MCF 10A (cell line): Measurements from ENCODE around the gene ZNF536. TPM values are rescaled to one million over a fixed set of nuclear protein-coding genes. Genes with fewer than 3 reads are reported as not detected.

Source experiments
- BruUV-seq: library from RNA; stranded (reverse); fragments of 400-500 nt; replicated peaks from 2 replicates; lab custom pipeline; 2021; lab: Mats Ljungman, UMichigan
- CTCF ChIA-PET: fragments of 300-600 bp; sonication (Branson Sonifier 250); formaldehyde crosslinking; extraction: SDS; loops from one replicate; lab custom pipeline; 2021; ENCODE audit warnings: antibody characterized with exemption, inconsistent platforms; lab: Yijun Ruan, JAX
- POLR2A ChIA-PET: fragments of 300-600, 350-650 bp; sonication (Branson Sonifier 250); formaldehyde crosslinking; extraction: SDS; loops from one replicate; lab custom pipeline; 2020; ENCODE audit warnings: antibody characterized with exemption, inconsistent platforms; lab: Yijun Ruan, JAX
- DNase-seq: peaks from one replicate; pipeline ENCODE4 v3.0.0-alpha.2; 2018; ENCODE audit not compliant: unreplicated experiment
- H3K27ac Mint-ChIP-seq: one replicate; pipeline ENCODE4 v1.8.0; 2022; ENCODE audit warnings: mild to moderate bottlenecking, low read depth, mixed read lengths; ENCODE audit not compliant: unreplicated experiment
- H3K27me3 Mint-ChIP-seq: one replicate; pipeline ENCODE4 v1.8.0; 2022; ENCODE audit warnings: mixed read lengths; ENCODE audit not compliant: insufficient read depth, unreplicated experiment
- H3K36me3 Mint-ChIP-seq: one replicate; pipeline ENCODE4 v1.8.0; 2022; ENCODE audit warnings: mild to moderate bottlenecking, moderate library complexity, mixed read lengths; ENCODE audit not compliant: insufficient read depth, unreplicated experiment
- H3K4me1 Mint-ChIP-seq: one replicate; pipeline ENCODE4 v1.8.0; 2022; ENCODE audit warnings: mixed read lengths; ENCODE audit not compliant: insufficient read depth, unreplicated experiment
- H3K4me3 Mint-ChIP-seq: one replicate; pipeline ENCODE4 v1.8.0; 2022; ENCODE audit warnings: mild to moderate bottlenecking, moderate library complexity, mixed read lengths; ENCODE audit not compliant: unreplicated experiment
- H3K9me3 Mint-ChIP-seq: one replicate; pipeline ENCODE4 v1.8.0; 2022; ENCODE audit warnings: mixed read lengths; ENCODE audit not compliant: unreplicated experiment
- CTCF ChIP-seq: fragments of 200-600 bp; IDR thresholded peaks from one replicate; pipeline ENCODE4 v1.8.0; 2022; ENCODE audit warnings: antibody characterized with exemption, mild to moderate bottlenecking; ENCODE audit not compliant: unreplicated experiment
- intact Hi-C: fragments of 100-400 bp; cut with micrococcal nuclease; formaldehyde crosslinking; loops from 2 replicates; pipeline ENCODE4 v1.14.1; 2022
- total RNA-seq: library from RNA; stranded (reverse); gene quantifications from 2 replicates; pipeline ENCODE4 v1.2.3, GENCODE V29; 2022

ZNF536 gene
- total RNA-seq, 1 experiment from 2014 or later: not detected

GRCh38 chr19:30373593-30373992, 1.4 kb downstream of the ZNF536 start:
- BruUV-seq: no TSS peak
- H3K36me3 Mint-ChIP-seq: peaks cover 6% of the 10 kb centered on the region
- POLR2A ChIA-PET: no interaction called here
- DNase-seq: no peak
- H3K4me3 Mint-ChIP-seq: no peak overlapping the region
- H3K27me3 Mint-ChIP-seq: no peaks in the 10 kb centered on the region
- H3K27ac Mint-ChIP-seq: no peak overlapping the region
- TF ChIP-seq CTCF: no peak
- CTCF ChIA-PET: no interaction called here
- no peaks in the 10 kb centered on the region for H3K4me1 Mint-ChIP-seq
- H3K9me3 Mint-ChIP-seq: peaks cover 17% of the 10 kb centered on the region
- intact Hi-C loops: no loop called here

GRCh38 chr19:30374539-30374864, 2.3 kb downstream of the ZNF536 start:
- no TSS peak for BruUV-seq
- H3K36me3 Mint-ChIP-seq: peaks cover 6% of the 10 kb centered on the region
- no peaks in the 10 kb centered on the region for H3K27me3 Mint-ChIP-seq
- no peak for DNase-seq
- no peak overlapping the region for H3K27ac Mint-ChIP-seq
- H3K9me3 Mint-ChIP-seq: peaks cover 17% of the 10 kb centered on the region
- TF ChIP-seq CTCF: no peak
- no peaks in the 10 kb centered on the region for H3K4me1 Mint-ChIP-seq
- POLR2A ChIA-PET: no interaction called here
- CTCF ChIA-PET: no interaction called here
- no peak overlapping the region for H3K4me3 Mint-ChIP-seq
- intact Hi-C loops: no loop called here

- ChIA-PET POLR2A (no interaction called here), CTCF (no interaction called here)
- peaks cover 17% of the 10 kb centered on the region for H3K9me3 Mint-ChIP-seq
- no peaks in the 10 kb centered on the region for H3K4me1 Mint-ChIP-seq
- no peak overlapping the region for H3K4me3 Mint-ChIP-seq
- no peak for TF ChIP-seq CTCF
- H3K27ac Mint-ChIP-seq: no peak overlapping the region
- no peak for DNase-seq
- BruUV-seq: no TSS peak
- intact Hi-C loops: no loop called here
- peaks cover 6% of the 10 kb centered on the region for H3K36me3 Mint-ChIP-seq
- H3K27me3 Mint-ChIP-seq: no peaks in the 10 kb centered on the region
These were observed 2.8 kb downstream of the ZNF536 start for GRCh38 chr19:30374865-30375552.

- H3K9me3 Mint-ChIP-seq: peaks cover 17% of the 10 kb centered on the region
- TF ChIP-seq CTCF: no peak
- no TSS peak for BruUV-seq
- ChIA-PET POLR2A (no interaction called here), CTCF (no interaction called here)
- intact Hi-C loops: no loop called here
- H3K27me3 Mint-ChIP-seq: no peaks in the 10 kb centered on the region
- no peaks in the 10 kb centered on the region for H3K4me1 Mint-ChIP-seq
- no peak overlapping the region for H3K4me3 Mint-ChIP-seq
- no peak for DNase-seq
- peaks cover 6% of the 10 kb centered on the region for H3K36me3 Mint-ChIP-seq
- H3K27ac Mint-ChIP-seq: no peak overlapping the region
These were observed 3.4 kb downstream of the ZNF536 start for GRCh38 chr19:30375553-30376031.
